ENCODE measurements around the gene SPPL3. TPM values are rescaled to one million over a fixed set of nuclear protein-coding genes. Genes with fewer than 3 reads are reported as not detected.

SPPL3 gene
- polyA plus RNA-seq, 1 of the 3 experiments (the other 2 are of a cell fraction), result 18.8 TPM

GRCh38 chr12:120941846-120942405, 37.8 kb upstream of the SPPL3 start:
- no peaks in the 10 kb centered on the region for H3K9me3 ChIP-seq
- no peak overlapping the region for H3K4me2 ChIP-seq
- 26% methylated on average over 3 of the region's 3 CpGs for WGBS (ENCODE audit: low lambda C conversion rate)
- no peak overlapping the region for H3K27ac ChIP-seq (ENCODE audit: low read depth in 2 of 2, low read length in 1 of 2)
- no peak for DNase-seq
- ChIA-PET CTCF (interaction anchor here (1.3 to 1.6 kb wide), 2 partner anchors 30 to 152 kb away, joined by 3 to 7 read pairs; no protein-coding TSS in a partner anchor), POLR2A (no interaction called here)
- no peak overlapping the region for H2AFZ ChIP-seq (ENCODE audit: low read depth)
- H3K4me3 ChIP-seq (ENCODE audit: low read depth in 2 of 2, low read length in 1 of 2), result no peak overlapping the region
- no peaks in the 10 kb centered on the region for H3K36me3 ChIP-seq (replicated peaks in 1 of 2; ENCODE audit: control insufficient read depth in 1 of 2, insufficient read depth in 2 of 2, low read length in 1 of 2)
- H3F3A ChIP-seq (replicated peaks; ENCODE audit: insufficient read depth), result no peaks in the 10 kb centered on the region
- H3K79me2 ChIP-seq (ENCODE audit: insufficient read depth), result no peaks in the 10 kb centered on the region
- H3K9me2 ChIP-seq, result no peaks in the 10 kb centered on the region
- H4K20me1 ChIP-seq (ENCODE audit: insufficient read depth), result no peaks in the 10 kb centered on the region
- no peak overlapping the region for H3K9ac ChIP-seq
- TF ChIP-seq GABPA (IDR thresholded peaks at IDR 0.05; ENCODE audit: low read depth), result no peak
- no peak for TF ChIP-seq NFIC (IDR thresholded peaks at IDR 0.05; ENCODE audit: borderline replicate concordance)
- TF ChIP-seq RFX5 (IDR thresholded peaks at IDR 0.05; ENCODE audit: low read length), result no peak
- TF ChIP-seq MXI1 (IDR thresholded peaks at IDR 0.05; ENCODE audit: low read depth, low read length), result no peak
- TF ChIP-seq RCOR1 (IDR thresholded peaks at IDR 0.05; ENCODE audit: low read length), result no peak
- TF ChIP-seq NRF1 (IDR thresholded peaks at IDR 0.05; ENCODE audit: low read depth, low read length), result no peak
- no peak for TF ChIP-seq FOXM1 (IDR thresholded peaks at IDR 0.05; ENCODE audit: low read depth)
- no peak for TF ChIP-seq IRF3 (IDR thresholded peaks at IDR 0.05; ENCODE audit: low read depth, low read length)
- TF ChIP-seq PBX3 (IDR thresholded peaks at IDR 0.05), result no peak
- no peaks in the 10 kb centered on the region; the same call in 1 of the 2 replicates for H3K27me3 ChIP-seq (ENCODE audit: insufficient read depth)
- H3K4me1 ChIP-seq (ENCODE audit: control insufficient read depth in 1 of 2, insufficient read depth in 2 of 2, low read depth in 1 of 2, low read length in 1 of 2), result no peaks in the 10 kb centered on the region

GRCh38 chr12:120941412-120941811, 37.3 kb upstream of the SPPL3 start:
- H3K9me2 ChIP-seq, result no peaks in the 10 kb centered on the region
- POLR2A ChIA-PET, result no interaction called here
- no peaks in the 10 kb centered on the region for H3F3A ChIP-seq (replicated peaks; ENCODE audit: insufficient read depth)
- H3K4me1 ChIP-seq (ENCODE audit: control insufficient read depth in 1 of 2, insufficient read depth in 2 of 2, low read depth in 1 of 2, low read length in 1 of 2), result no peaks in the 10 kb centered on the region
- H3K27ac ChIP-seq (ENCODE audit: low read depth in 2 of 2, low read length in 1 of 2), result no peak overlapping the region
- H3K27me3 ChIP-seq (ENCODE audit: insufficient read depth), result no peaks in the 10 kb centered on the region; the same call in 1 of the 2 replicates
- no peaks in the 10 kb centered on the region for H3K9me3 ChIP-seq
- WGBS (ENCODE audit: low lambda C conversion rate), result 67% methylated on average over 4 of the region's 4 CpGs
- H3K4me3 ChIP-seq (ENCODE audit: low read depth in 2 of 2, low read length in 1 of 2), result no peak overlapping the region
- H3K79me2 ChIP-seq (ENCODE audit: insufficient read depth), result no peaks in the 10 kb centered on the region
- no peak overlapping the region for H3K4me2 ChIP-seq
- no peak overlapping the region for H3K9ac ChIP-seq
- no peak for DNase-seq
- H3K36me3 ChIP-seq (replicated peaks in 1 of 2; ENCODE audit: control insufficient read depth in 1 of 2, insufficient read depth in 2 of 2, low read length in 1 of 2), result no peaks in the 10 kb centered on the region
- no peak overlapping the region for H2AFZ ChIP-seq (ENCODE audit: low read depth)
- CTCF ChIA-PET, result interaction anchor here (1.6 kb wide), 1 partner anchor 30 kb away, joined by 7 read pairs; no protein-coding TSS in a partner anchor
- no peaks in the 10 kb centered on the region for H4K20me1 ChIP-seq (ENCODE audit: insufficient read depth)
- no peak for TF ChIP-seq RXRA (IDR thresholded peaks at IDR 0.05; ENCODE audit: borderline replicate concordance, low read depth)
